NK-92 treated with Interleukin-12 subunit alpha and Interleukin-12 subunit beta, amount 100 ng/mL, for 24 hours (cell line): ENCODE data around the gene MSH3.
"Not testable (repeated sequence)": the region's sequence is repeated elsewhere in the genome, so short reads cannot be mapped to it uniquely, and the experiment has no call there.

Experiments
- DNase-seq: peaks from one replicate; lab custom pipeline; 2025; lab: John Stamatoyannopoulos, UW

Gene MSH3

DNA sequence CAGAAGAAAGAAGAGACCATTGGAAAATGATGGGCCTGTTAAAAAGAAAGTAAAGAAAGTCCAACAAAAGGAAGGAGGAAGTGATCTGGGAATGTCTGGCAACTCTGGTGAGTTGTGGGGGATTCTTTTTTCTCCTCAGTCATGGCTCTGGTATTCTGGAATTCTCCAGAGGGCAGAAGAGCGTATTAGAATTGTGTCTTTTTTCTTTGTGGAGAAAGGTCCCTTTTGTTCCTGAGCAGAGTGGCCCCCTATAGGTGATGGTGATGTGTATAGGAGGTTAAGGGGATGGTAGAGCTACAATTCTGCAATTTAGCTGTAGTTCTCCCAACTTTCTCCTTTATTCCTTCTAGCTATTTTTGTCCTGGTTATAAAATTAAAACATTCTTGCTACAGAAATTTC, 2.0 kb downstream of the MSH3 start:
- DNase-seq = no peak

DNA sequence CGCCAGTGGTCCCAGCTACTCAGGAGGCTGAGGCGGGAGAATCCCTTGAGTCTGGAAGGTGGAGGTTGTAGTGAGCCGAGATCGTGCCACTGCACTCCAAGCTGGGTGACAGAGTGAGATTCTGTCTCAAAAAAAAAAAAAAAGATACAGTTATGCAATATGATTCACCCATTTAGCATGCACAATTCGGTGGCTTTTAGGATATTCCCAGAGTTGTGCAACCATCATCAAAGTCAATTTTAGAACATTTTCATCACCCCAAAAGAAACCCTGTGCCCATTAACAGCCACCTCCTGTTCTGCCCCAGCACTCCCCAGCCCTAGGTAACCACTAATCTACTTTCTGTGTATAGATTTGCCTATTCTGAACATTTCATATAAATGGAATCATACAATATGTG, 4.7 kb downstream of the MSH3 start:
- DNase-seq = no peak

DNA sequence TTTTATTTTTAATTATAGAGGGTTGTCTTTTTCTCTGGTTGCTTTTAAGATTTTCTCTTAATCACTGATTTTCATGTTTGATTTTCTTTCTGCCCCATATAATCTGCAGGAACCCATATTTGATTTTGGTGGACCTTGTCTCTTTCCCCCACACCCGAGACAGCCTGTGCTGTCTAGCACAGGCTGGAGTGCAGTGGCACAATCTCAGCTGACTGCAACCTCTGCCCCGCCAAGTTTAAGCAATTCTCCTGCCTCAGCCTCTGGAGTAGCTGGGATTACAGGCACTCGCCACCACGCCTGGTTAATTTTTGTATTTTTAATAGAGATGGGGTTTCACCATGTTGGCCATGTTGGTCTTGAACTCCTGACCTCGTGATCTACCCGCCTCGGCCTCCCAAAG, 6.2 kb downstream of the MSH3 start:
- not testable (repeated sequence) for DNase-seq

DNA sequence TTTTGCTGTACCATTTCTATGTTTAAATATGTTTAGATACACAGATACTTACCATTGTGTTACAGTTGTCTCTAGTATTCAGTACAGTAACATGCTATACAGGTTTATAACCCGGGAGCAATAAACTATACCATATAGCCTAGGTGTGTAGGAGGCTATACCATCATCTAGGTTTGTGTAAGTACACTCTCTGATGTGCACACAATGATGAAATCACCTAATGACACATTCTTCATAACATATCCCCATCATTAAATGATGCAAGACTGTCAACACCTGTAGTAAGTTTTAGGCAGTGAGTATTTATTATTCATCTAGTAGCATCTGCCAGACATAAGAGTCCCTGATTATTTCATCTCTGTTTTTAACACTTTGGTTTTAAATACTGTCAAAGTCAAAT, 7.7 kb downstream of the MSH3 start:
- DNase-seq = no peak

DNA sequence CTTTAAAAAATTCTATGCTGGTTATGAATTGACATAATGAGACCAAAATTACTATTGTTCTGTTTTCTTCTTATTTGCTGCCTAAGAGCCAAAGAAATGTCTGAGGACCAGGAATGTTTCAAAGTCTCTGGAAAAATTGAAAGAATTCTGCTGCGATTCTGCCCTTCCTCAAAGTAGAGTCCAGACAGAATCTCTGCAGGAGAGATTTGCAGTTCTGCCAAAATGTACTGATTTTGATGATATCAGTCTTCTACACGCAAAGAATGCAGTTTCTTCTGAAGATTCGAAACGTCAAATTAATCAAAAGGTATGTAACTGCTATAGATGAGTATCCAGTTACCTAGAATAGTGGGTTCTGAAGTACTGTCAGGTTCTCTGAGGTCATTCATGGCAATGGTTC, 10.6 kb downstream of the MSH3 start:
- no peak for DNase-seq

DNA sequence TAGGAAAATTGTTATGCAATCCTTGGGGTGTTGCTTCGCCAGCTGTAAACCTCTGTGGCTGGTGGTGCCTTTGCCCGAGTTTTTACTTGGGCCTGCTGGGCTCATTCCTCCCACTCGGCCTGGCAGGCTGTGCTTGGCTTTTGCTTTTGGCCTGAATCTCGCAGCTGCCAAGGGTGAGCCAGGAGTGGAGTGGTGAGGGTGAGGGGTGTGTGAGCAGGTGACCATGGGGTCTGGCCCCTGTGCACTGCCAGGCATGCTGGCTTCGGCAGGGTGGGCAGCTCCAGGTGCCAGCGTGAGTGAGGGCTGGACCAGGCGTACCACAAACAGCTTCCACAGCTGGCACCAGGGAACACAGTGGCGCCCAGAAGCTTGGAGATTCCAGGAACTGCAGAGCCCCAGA, 12.9 kb downstream of the MSH3 start:
- DNase-seq = no peak

DNA sequence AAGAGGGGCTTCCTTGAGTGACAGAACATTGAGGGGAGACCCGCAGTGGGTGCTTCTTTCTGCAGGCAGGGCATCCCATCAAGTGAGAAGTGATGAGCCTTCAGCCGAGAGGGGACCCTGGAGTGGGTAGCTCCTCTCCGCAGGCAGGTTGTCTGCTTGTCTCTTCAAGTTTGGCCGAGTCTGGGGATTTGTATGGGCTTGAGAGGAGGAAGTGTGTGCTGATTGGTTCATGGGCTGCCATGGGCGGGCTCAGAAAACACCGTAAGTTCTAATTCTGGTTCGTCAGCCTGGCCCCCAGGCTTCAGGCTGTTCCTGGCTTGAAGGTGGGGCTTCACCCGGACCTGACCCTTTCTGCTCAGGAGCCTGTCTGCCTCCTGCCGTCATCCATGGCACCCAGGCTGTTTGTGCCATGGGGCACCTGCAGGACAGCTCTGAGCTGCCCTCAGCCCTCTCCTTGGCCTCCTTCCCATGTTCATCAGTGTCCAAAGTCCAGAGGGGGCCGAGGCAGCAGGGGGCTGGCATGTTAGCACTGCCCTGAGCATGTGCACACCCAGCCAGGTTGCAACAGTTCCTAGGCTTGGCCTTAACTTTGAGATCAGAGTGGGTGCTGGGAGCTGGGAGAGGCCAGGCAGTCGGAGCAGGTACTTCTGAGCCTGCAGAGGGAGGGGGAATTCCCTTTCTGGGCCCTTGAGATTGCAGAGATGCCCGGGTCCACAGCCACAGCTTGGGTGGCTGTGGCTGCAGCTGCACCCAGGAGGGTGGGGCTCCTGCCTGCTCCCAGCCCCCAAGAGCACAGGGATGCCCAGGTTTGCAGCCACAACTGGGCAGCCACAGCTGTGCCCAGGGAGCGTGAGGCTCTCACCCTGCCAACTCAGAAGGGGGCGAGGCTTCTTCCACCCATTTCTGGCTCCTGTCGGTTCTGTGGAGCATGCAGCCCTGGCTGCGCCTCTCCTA, 13.8 kb downstream of the MSH3 start:
- no peak for DNase-seq

DNA sequence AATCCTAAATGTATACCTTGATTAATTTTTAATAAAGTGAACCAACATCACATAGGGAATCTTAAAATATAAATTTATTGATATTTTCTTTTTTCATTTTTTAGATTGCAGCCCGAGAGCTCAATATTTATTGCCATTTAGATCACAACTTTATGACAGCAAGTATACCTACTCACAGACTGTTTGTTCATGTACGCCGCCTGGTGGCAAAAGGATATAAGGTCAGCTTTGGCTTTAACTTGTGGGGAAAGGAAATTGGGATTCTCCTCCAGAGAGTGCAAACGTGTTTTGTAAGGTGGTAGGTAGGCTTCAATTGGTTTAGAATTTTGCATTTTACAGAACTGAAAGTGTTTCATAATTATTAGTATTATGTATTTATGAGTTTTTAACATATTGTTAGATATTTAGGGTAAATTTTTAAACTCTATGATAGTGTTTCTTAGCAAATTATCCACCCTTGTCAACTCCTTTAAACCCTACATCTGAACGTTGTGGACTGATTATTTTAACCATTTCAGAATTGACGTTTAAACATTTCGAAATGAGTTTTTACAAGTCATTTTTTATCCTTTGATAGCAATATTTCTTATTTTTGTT, 17.8 kb downstream of the MSH3 start:
- peak; percentile 19 for DNase-seq

DNA sequence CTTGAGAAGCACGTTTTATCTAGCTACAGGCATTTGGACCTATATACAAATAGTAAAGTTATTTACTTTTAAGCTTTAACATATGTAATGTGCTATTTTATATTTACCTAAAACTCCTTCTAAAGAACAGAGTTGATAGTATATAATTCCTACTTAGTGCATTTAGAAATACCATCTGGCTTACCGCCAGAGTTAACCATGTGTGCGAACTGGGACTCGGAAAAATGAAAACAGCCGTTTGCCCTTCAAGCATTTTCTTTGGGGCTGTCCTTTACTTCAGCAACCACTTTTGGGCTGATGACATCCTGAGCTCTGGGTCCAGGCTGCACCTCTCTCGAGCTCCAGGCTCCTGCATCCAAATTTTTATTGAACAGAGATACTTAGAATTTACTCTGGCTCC, 22.3 kb downstream of the MSH3 start:
- no peak for DNase-seq

DNA sequence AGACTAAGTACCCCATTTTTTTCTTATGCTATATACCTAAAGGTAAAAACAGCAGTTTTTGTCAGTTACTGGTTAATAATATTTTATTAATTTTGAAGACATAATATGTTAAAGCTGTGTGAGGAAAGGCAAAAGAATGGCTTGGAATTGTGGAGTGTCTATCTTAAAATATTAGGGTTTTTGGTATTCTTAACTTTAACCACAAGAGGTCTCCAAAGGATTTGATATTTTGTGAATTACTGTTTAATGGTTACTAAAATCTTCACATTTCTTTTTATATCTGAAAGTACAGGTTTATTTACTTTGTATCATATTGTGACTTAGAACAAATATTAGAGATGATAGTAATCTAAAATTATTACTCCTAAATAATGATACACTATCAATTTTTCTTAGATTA, 32.3 kb downstream of the MSH3 start:
- no peak for DNase-seq

DNA sequence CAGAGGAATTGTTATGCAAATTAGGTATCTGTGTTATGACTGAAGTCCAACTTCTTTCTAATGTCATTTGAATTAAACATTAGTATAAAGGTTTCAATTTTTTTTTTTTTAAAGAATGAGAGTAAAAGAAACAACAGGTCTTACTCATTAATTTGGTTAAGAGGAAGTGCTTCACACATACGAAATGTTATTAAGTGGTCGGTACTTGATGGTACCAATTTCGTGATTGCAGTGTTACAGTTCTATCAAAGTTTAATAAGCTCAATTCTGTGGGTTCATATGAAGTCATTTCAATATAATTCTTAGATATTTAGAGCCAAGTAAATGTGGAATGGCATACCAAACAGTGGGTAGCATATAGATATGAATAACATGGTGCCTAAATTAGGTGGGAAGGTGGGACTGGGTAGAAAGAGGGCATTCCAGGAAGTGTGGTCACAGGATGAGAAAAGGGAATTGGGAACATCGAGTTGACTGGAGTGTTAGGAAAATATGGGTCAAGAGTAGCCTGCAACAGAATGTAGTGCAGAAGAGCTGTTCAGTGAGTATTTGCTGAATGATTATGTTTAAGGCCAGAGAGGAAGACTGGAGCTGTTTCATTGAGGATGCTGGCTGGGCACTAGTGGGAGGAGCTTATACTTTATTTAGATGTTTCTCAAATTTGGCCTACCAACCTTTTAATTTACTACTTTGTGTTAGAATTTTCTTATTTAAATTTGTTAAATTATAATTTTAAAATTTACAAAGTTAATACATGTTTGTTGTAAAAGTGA, 34.4 kb downstream of the MSH3 start:
- DNase-seq = no peak

DNA sequence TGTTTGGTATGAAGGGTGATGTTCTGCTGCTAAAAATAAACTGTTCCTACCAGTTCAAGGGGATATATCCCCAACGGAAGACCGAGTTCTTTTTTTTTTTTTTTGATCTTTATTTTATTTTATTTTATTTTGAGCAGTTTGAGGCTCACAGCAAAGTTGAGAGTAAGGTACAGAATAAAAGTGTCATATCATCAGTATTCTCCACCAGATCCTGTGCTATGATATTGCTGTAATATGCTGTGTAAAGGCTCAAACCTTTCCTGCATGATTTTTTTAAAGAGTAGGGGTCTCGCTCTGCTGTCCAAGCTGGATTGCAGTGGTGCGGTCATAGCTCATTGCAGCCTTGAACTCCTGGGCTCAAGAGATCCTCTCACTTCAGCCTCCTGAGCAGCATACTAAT, 35.2 kb downstream of the MSH3 start:
- DNase-seq = no peak

DNA sequence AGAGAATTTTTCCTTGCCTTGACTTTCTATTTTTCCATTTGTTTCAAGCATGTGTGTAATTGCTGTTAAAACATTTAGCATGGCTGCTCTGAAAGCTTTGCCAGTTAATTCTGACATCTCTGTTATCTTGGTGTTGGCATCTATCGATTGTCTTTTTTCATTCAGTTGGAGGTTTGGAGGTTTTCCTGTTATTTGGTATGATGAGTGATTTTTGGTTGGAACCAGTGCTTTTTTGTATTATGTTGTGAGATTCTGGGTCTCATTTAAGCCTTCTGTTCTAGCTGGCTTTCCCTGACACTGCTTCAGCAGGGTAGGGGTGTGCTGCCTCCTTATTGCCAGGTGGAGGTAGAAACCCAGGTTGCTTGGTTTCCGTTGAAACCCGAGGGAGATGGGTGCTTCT, 41.2 kb downstream of the MSH3 start:
- no peak for DNase-seq

DNA sequence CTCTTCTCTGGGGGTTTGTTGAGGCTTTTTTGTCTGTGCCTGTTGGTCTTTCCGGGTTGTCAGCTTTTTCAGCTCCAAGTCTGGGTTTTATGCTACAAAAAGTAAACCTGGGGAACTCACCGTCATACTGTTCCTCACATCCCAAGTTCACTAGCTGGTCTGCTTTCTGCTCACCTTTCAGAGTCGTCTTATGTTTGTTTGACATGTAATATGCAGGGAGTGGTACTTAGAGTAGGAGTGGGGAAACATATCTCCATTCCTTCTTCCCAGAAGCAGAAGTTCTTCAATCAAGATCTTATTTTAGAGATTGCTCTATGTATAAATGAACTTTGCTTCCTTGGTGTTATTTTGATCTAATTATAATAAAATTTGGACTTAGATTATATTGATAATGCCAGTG, 42.0 kb downstream of the MSH3 start:
- no peak for DNase-seq

DNA sequence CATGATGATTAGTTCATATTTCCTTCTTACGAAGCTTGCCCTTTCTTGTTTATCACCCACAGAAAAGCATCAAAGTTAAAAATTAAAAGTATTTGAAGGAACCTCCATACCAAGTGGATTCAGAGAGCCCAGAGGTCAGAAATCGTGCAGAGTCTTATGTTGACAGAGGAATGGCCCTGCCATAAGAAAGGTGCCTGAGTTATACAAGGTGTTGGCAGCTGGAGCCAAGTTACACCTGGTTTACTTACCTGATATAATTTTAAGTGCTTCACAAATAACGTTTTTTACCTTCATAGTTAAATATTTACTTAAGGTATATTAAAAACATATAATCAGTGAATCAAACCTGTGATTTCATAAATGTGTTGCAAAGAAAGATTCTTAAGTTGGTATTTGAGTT, 42.6 kb downstream of the MSH3 start:
- DNase-seq = no peak

DNA sequence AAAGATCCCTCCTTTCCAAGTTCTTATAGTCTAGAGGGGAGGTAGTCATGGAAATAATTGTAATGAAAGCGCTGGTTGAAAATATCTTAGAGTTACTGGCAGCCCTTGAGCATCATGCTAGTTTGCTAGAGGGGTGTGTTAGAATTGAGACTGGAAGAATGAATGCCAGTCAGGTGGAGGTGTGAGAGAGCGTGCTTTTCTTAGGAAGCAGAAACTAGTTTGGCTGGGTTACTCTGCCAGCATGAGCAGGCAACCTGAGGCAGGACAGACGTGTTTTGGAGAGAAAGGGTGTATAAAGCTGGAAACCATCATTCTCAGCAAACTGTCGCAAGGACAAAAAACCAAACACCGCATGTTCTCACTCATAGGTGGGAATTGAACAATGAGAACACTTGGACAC, 43.9 kb downstream of the MSH3 start:
- DNase-seq = no peak

DNA sequence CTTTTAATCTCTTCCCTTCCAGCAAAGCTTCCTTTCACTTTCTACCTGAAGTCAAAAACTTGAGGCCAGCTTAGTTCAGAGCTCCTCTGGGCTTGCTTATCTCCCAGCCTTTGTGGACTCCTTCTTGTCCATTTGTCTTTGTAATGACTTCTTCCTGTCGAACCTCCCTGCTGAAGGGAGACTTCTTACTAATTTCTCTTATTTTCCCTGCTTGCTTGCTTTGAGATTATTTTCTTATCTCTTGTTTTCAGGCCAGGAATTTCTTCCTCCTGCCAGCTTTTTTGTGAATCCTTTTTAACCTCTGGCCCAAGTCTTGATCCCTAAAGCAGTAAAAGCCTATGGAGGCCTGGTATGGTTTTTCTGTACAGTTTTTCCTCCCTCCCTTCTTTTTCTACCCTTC, 47.1 kb downstream of the MSH3 start:
- DNase-seq = no peak

DNA sequence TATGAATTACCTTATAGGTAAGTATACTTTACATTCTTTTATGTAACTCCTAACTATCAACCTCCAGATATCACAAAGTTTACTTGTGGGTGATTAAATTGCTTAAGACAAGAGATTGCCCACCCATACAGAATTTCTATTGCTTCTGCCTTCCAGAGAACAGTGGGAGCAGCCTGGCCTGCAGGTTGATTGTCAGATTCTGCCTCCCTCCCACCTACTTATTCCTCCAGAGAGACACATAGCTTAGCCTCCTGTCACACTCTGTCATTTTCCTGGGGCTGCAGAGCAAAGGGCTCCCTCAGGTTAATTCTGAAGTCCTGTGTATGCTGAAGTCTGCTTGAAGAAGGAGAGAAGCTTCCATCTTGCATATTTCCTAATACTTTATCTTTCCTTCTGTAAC, 48.8 kb downstream of the MSH3 start:
- DNase-seq = no peak

DNA sequence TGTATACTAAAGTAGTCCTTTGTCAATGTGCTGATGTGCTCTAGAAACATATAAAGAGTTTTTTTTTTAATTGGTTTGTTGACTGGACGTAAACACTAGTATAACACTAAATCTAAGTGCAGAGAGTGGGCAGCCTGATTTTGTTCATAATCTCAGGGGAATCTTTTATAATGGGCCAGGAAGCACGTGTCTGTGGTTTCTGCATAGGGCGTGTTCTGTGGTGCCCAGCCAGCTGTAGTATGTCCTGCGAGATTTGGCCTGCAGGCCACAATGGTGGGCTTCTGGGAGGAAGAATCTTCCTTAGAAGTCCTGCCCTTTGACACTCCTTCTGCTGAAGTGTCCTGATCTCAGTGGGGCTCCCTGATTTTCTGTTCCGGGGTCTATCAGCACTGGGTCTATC, 49.3 kb downstream of the MSH3 start:
- DNase-seq = no peak

DNA sequence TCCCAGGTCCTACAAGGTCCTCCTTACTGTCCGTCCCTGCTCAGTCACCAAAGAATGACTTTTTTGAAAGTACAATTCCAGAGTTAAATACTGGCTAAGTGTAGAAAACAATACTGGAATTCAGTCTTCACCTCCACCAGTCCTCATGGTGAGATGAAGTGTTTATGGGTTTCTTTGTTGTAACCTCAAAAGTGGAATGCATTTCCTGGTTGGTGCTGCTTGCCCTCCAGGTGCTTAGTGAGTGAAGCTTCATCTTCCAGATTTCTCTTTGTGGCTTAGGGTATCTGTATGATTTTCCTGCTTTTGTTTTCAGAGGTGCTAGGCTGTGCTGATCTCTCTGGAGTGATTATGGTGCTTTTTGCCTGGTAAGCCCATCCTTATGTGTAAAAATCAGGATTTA, 49.8 kb downstream of the MSH3 start:
- no peak for DNase-seq

DNA sequence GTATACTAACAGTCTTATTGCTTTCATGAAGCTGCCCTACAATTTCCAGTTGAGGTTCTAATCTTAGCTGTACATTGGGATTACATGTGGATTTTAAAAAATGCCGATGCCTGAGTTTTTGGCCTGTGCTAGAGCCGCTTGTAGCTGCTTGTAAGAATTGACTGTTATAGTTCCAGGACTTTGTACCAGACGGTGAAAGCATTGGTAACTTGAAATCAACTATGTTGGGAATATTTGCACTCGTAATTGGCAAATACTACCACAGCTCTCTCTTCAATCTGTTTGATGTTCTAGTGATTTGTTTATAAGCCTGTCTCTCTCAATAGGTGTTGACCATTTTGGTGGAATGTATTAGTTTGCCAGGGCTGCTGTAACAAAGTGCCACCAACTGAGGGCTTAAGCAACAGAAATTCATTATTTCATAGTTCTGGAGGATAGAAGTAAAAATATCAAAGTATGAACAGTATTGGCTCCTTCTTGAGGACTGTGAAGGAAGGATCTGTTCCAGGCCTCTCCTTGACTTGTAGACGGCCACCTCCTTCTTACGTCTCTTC, 50.8 kb downstream of the MSH3 start:
- DNase-seq = no peak

DNA sequence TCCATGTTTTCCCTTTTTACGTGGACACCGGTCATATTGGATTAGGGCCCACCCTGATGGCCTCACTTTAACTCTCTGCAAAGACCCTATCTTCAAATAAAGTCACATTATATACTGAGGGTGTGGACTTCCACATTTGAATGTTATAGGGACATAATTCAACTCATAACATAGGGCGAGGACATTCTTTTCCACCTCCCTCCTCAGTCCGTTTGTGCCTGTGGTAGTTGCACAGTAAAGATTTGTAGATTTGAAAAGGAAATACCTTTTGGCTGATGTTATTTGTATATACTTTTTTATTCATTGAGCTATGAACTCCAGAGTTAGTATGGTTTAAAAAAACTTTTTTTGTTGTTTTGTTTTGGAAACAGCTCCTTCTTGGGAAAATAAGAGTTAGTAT, 51.3 kb downstream of the MSH3 start:
- DNase-seq = no peak
